OCI-LY3 (cell line): Measurements from ENCODE around the gene METTL17.
"Not testable (repeated sequence)": the region's sequence is repeated elsewhere in the genome, so short reads cannot be mapped to it uniquely, and the experiment has no call there.

Source experiments
- H2AFZ ChIP-seq: fragments of 200-600, 300-600 bp; shearing (Covaris generic); 2 replicates; pipeline ENCODE4 v1.6.0; 2014; ENCODE audit warnings: antibody characterized with exemption, low read depth, low read length
- H3K27ac ChIP-seq: fragments of 200-600, 300-600 bp; sonication (generic); 2 replicates; pipeline ENCODE4 v1.5.1; 2014; ENCODE audit warnings: mild to moderate bottlenecking, low read length, moderate library complexity, mixed read lengths
- H3K27me3 ChIP-seq: fragments of 200-600, 300-600 bp; sonication (generic); 2 replicates; pipeline ENCODE4 v1.6.1; 2014; ENCODE audit warnings: low read depth, low read length, mixed read lengths
- H3K36me3 ChIP-seq: fragments of 200-600, 300-600 bp; sonication (generic); replicated peaks from 2 replicates; pipeline ENCODE3; 2014; ENCODE audit warnings: low read depth, low read length, mixed read lengths
- H3K4me1 ChIP-seq: fragments of 300-600, 200-600 bp; sonication (generic); 2 replicates; pipeline ENCODE4 v1.6.1; 2014; ENCODE audit warnings: low read length, mixed read lengths
- H3K4me2 ChIP-seq: fragments of 200-600, 300-600 bp; sonication (generic); 2 replicates; pipeline ENCODE4 v1.6.1; 2014; ENCODE audit warnings: low read length, mixed read lengths
- H3K4me3 ChIP-seq: fragments of 300-600, 200-600 bp; sonication (generic); 2 replicates; pipeline ENCODE4 v1.5.1; 2014; ENCODE audit warnings: antibody characterized with exemption, mild to moderate bottlenecking, low read length, moderate library complexity
- H3K79me2 ChIP-seq: fragments of 300-600, 200-600 bp; shearing (Covaris generic); 2 replicates; pipeline ENCODE4 v1.6.1; 2014; ENCODE audit warnings: mild to moderate bottlenecking, low read length, mixed read lengths
- H3K9ac ChIP-seq: fragments of 300-600, 200-600 bp; shearing (Covaris generic); 2 replicates; pipeline ENCODE4 v1.6.0; 2014; ENCODE audit warnings: mild to moderate bottlenecking, low read length, moderate library complexity
- H3K9me3 ChIP-seq: fragments of 200-600, 300-600 bp; shearing (Covaris generic); 2 replicates; pipeline ENCODE4 v1.6.1; 2014; ENCODE audit warnings: low read length, mixed read lengths; ENCODE audit not compliant: insufficient read depth
- H4K20me1 ChIP-seq: fragments of 200-600, 300-600 bp; sonication (generic); 2 replicates; pipeline ENCODE4 v1.6.1; 2016; ENCODE audit warnings: low read length, mixed read lengths; ENCODE audit not compliant: insufficient read depth
- CTCF ChIP-seq: fragments of 200-600, 300-600 bp; sonication (generic); IDR thresholded peaks from 2 replicates; pipeline ENCODE4 v1.5.1; 2014; ENCODE audit warnings: antibody characterized with exemption, low read length, low read depth
- EZH2phosphoT487 ChIP-seq: fragments of 200-600 bp; shearing (Covaris generic); IDR thresholded peaks from 2 replicates; pipeline ENCODE4 v1.6.1; 2018; ENCODE audit warnings: antibody characterized with exemption, mixed run types, low read depth

Gene METTL17

GRCh38 chr14:21040370-21040925 is 50.7 kb downstream of the METTL17 start:
- Histone ChIP-seq H3K9ac (no peak overlapping the region), H3K4me1 (no peaks in the 10 kb centered on the region), H3K79me2 (no peaks in the 10 kb centered on the region), H3K27me3 (peaks cover 34% of the 10 kb centered on the region), H2AFZ (no peak overlapping the region), H3K27ac (no peak overlapping the region), H3K4me3 (no peak overlapping the region), H3K4me2 (no peak overlapping the region), H4K20me1 (no peaks in the 10 kb centered on the region), H3K9me3 (no peaks in the 10 kb centered on the region), H3K36me3 (no peaks in the 10 kb centered on the region)
- TF ChIP-seq EZH2phosphoT487 (no peak), CTCF (no peak)

- H3K36me3 ChIP-seq, H3K9me3 ChIP-seq, H2AFZ ChIP-seq, H3K9ac ChIP-seq, H3K27ac ChIP-seq, H3K79me2 ChIP-seq, H3K4me1 ChIP-seq, H3K4me3 ChIP-seq, H4K20me1 ChIP-seq, H3K4me2 ChIP-seq: not testable (repeated sequence)
- H3K27me3 ChIP-seq, result peaks cover 37% of the 10 kb centered on the region
Observed at GRCh38 chr14:21040941-21041340, 51.2 kb downstream of the METTL17 start.

- Histone ChIP-seq H3K79me2 (no peaks in the 10 kb centered on the region), H3K9me3 (no peaks in the 10 kb centered on the region), H3K4me3 (no peak within 1 kb of the TSS), H3K27me3 (peaks cover 37% of the 10 kb centered on the region), H3K4me1 (no peaks in the 10 kb centered on the region), H3K9ac (no peak within 1 kb of the TSS), H2AFZ (no peak within 1 kb of the TSS), H3K4me2 (no peak within 1 kb of the TSS), H3K36me3 (no peaks in the 10 kb centered on the region), H4K20me1 (no peaks in the 10 kb centered on the region), H3K27ac (no peak within 1 kb of the TSS)
- TF ChIP-seq EZH2phosphoT487 (no peak), CTCF (no peak)
Observed at GRCh38 chr14:21041676-21042433, 52.1 kb downstream of the METTL17 start, which contains the start of gene RNASE7. TSS of gene RNASE7 (plus strand) at chr14:21042362. CDS start at chr14:21042993, 631 bp downstream.

- TF ChIP-seq CTCF, result no peak
- TF ChIP-seq EZH2phosphoT487, result no peak
- Histone ChIP-seq H3K27ac (no peak overlapping the region), H3K36me3 (no peaks in the 10 kb centered on the region), H3K9ac (no peak overlapping the region), H3K4me2 (no peak overlapping the region), H2AFZ (no peak overlapping the region), H4K20me1 (no peaks in the 10 kb centered on the region), H3K4me3 (no peak overlapping the region), H3K27me3 (peaks cover 38% of the 10 kb centered on the region), H3K4me1 (no peaks in the 10 kb centered on the region), H3K79me2 (no peaks in the 10 kb centered on the region), H3K9me3 (no peaks in the 10 kb centered on the region)
Observed at GRCh38 chr14:21042918-21043317, 53.1 kb downstream of the METTL17 start.
